HG03558 (cell line): ENCODE data around the gene SPNS3.

Source experiments
- ATAC-seq: cut with Tn5 transposase; IDR thresholded peaks from one replicate; pipeline ENCODE4 v1.9.1; 2021; ENCODE audit warnings: moderate number of reproducible peaks; ENCODE audit not compliant: unreplicated experiment; ENCODE audit errors: extremely low read depth

SPNS3 gene

DNA sequence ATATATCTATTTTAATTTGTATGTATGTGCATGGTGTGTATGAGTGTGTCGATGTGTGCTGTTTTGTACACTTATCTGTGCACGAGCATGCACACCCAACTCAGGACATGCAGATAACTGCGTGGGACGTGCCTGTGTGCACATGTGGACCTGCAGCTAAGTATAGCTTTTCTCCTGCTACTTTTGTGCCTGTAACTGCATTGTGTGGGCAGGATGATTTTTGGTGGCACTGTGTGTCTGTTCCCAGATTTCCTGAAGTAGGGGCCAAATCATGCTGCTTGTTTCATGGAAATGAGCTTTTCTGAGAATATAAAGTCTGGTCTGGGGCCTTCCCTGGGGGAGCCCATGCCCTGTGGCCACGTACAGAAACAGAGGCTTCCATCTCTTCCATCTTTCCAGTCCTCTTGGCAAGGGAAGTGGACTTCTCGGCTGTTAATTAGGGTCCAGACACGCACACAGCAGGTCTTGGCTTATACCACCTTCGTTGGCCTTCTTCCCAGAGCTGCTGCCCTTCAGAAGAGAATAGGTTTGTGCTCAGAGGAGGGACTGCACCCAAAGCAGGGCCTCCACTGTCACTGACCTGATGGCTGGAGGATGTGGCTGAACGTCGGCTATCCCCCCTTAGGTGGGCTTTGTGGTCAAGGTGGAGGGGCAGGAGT, 30.2 kb downstream of the SPNS3 start:
- ATAC-seq: no peak

DNA sequence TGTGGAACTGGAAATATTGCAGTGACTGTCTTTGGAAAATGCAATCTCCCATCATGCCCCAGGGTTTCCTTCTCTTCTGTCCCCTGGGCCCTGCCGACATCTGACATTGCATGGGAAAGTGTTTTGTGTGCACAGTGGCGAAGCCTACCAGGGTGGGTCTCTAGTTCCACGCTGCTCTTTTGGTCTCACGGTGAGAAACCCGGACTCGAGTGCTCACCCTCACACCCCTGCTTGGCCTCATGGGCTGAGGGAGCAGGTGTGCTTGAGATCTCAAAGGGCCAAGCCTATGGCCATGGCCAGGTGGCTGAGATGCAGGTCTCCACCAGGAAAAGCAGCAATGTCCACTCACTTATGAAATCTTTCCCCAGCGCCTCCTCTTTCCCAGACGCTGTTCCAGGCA, 32.0 kb downstream of the SPNS3 start:
- ATAC-seq: no peak

DNA sequence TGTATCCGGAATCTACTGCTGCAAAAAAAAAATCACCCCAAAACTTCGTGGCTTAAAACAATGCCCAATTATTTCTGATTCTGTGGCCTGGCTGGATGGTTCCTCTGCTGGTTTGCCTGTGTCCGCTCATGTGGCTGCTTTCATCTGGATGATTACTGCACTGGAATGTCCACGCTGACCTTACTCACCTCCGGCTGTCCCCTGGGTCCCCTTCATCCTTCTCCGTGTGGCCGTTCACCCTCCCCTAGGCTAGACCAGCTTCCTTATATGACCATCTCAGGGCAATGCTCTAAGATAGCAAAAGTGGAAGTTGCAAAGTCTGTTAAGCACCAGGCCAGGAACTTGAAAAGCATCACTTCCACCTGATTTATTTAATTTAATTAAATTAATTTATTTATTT, 33.5 kb downstream of the SPNS3 start:
- ATAC-seq: no peak

DNA sequence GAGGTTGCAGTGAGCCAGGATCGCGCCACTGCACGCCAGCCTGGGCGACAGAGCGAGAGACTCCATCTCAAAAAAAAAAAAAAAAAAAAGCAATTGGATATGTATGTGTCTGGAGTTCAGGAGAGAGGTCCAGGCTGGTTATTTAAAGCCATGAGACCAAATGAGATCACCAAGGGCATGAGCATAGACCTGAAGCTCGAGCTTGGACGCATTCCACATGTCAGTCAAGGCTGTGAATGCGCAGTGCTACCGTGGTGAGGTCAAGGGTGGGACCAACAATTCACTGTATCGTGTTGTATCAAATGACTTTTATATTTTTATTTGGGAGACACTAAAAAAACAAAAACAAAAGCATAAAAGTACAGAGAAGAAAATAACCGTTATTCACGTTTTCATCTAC, 35.8 kb downstream of the SPNS3 start:
- no peak for ATAC-seq

DNA sequence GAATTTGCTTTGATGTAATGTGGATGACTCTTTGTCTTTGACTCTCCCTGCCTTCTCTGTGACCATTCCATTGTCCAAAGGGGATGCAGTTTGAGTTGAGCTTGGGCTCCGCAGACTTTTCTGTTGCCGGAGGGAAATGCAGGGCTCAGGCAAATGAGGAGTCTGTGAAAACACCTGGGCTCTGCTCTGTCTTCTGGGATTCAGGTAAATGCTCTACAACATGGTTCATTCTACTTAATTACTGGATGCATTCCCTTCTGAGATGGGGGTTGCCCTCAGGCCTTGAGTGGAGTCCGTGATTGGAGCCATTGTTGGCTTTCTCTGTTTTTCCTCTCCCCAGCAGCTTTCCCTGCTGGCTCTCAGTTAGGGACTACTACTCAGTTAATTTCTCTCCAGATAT, 38.5 kb downstream of the SPNS3 start:
- ATAC-seq: no peak

DNA sequence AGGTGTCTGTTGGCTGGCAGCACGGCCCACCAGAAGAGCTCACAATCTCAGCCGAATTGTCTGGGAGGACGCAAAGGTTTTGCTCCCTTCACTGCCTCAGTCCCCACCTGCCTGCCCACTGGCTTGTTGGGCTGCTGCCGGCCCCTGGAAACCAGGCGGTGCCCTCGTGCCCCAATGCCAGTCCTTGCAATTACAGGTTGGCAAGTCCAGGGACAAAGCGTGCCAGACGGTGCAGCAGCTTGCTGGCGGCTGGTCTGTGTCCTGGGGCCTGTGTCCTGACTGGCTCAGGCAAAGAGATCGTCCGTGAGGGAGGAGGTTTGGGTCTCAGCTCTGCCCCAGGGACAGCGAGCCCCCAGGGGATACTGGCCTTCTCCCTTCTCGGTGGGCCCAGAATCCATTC, 40.4 kb downstream of the SPNS3 start:
- ATAC-seq: no peak

DNA sequence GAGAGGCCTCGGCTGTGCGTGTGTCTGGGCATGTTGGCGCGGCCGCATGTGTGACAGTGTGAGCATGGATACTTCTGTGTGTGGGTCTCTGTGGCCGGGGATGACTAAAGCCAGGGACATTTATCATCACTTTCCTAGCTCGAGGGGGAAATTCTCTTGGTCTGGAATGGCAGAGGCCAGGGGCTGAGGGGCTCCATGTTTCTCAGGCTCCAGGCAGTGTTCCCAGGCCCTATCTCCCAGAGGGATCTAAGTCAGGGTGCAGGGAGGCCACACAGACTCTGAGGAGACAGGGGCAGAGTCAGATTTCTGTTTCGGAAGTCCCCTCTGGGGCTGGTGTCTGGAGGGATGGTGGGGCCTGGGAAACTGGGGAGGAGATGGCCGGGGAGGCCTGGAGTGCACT, 41.3 kb downstream of the SPNS3 start:
- ATAC-seq: no peak

DNA sequence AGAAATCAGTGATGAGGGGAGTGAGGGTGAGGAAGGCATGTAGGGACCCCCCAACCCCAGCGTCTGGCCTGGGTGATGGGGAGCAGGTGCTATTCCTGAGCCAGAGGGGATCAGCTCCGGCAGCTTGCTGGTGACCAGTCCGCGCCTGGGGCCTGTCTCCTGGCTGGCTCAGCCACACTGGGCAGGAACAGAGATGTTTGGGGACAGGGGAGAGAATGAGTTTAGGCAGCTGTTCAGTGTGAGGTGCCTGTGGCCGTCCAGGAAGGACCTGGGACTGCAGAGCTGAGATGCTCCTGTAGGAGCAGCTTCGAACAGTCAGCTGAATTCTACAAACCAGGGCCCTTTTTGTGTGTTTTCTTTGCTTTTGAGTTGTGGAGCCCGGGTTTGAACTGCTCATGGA, 41.7 kb downstream of the SPNS3 start:
- ATAC-seq: no peak

DNA sequence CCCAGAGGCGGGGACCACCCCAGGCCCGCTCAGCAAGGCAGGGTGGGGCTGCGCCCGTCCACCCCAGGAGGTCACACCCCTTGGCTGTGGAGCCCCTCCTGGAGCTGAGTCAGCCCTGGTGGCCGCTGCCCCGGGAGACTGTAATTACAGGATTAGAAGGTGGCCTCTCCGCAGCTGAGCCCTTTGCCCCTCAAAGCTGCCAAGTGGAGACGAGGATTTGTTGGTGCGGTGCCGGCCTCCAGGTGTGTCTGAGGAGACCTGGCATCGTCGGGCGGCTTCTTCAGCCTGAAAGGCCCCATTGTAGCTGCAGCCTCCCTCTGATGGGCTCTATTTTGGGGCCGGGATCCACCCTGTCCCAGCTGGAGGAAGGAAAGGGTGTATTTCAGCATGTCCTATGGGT, 42.3 kb downstream of the SPNS3 start:
- ATAC-seq: no peak

DNA sequence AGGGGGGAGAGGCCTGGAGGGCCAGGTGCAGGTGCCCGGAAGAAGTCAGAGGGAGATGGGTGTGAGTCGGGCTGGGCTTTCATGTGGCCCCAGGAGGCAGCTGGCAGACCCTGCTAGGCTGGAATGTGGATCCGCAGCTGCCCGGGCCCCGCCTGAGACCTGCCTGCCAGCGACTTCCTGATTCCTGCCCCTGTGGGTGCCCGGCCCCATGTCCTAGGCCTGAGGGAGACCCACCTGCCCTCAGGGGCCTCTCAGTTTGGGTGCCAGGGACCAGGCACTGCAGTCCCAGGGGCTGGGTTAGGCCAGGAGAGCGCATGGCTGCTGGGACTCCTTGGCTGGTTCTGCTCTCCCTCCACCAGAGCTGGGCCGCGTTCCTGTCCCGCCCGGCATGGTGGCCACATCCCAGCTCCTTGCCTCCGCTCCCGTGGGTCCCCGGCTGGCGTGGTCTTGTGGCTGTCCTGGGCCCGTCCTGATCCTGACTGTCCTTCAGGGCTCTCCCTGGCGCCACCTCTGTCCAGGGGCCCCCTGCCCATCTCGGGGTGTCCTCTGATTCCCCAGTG, 42.9 kb downstream of the SPNS3 start:
- no peak for ATAC-seq

DNA sequence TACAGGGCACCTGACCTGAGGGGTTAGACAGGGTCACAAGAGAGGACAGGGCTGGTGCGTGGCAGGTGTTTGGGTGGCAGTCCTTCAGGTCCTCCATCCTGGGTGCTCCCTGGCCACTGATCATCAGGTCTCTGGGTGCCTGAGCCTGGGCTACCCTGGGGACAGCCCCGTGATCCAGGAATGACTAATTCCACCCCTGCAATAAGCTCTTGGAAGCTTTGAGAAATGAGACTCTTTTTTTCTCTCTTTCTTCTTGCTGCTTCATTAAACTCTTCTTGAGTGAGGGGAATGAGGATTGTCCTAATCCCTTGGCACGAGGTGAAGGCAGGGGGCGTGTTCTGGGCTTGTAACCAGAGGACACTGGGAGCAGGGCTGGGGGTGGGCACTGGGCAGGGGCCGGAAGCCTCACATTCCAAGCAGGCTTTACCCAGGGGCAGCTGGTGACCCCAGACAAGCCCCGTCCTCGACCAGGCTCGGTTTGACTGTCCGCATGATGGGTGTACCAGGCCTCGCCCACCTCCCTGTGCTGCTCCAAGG, 43.6 kb downstream of the SPNS3 start:
- ATAC-seq: no peak

DNA sequence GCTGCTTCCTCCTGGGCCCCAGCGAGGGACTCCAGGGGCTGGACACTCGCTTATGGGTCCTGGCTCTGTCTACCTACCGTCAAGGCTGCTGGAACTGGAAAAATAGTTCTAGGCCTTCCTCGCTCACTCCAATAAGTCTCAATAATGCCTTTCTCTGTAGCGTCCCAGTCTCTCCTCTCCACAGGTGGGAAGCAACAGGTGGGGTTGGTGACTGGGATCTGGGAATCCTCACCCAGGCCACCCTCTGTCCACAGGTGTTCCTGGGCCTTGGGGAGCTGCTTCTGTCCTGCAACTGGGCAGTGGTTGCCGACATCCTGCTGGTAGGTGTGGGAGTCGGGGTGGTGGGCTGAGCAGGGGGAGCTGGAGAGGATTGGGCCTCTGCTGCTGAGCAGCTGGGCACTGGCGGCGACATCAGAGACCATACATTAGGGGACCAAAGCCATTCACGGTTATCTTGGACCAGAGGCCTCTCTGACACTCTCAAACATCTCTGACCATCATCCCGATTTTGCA, 44.6 kb downstream of the SPNS3 start:
- ATAC-seq: no peak

DNA sequence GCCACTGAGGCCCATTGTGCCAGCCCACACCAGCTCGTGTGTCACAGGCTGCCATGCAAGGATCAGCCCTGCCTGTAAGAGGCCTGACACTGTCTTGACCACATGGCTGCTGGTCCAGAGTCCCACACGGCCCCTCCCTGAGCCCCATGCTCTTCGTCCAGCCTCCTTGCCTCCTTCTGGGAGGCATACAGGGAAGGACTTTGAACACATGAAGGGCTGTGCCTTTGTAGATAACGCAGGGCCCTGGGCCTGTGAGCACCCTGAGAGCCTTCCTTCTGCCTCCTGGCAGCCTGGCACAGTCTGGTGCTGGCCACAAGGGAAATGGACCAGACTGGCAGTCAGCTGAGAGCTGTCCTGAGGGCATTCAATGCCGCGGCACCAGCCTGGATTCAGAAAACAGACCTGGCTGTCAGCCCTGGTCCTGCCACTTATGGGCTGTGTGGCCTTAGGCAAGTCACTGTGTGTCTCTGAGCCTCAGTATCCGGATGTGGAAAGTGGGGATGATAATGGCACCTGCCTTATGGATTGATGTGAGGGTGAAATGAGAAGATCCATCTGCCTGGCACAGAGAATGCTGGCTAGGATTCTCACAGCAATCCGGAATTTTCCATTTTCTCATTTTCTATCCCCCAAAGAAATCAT, 45.7 kb downstream of the SPNS3 start:
- ATAC-seq: no peak

DNA sequence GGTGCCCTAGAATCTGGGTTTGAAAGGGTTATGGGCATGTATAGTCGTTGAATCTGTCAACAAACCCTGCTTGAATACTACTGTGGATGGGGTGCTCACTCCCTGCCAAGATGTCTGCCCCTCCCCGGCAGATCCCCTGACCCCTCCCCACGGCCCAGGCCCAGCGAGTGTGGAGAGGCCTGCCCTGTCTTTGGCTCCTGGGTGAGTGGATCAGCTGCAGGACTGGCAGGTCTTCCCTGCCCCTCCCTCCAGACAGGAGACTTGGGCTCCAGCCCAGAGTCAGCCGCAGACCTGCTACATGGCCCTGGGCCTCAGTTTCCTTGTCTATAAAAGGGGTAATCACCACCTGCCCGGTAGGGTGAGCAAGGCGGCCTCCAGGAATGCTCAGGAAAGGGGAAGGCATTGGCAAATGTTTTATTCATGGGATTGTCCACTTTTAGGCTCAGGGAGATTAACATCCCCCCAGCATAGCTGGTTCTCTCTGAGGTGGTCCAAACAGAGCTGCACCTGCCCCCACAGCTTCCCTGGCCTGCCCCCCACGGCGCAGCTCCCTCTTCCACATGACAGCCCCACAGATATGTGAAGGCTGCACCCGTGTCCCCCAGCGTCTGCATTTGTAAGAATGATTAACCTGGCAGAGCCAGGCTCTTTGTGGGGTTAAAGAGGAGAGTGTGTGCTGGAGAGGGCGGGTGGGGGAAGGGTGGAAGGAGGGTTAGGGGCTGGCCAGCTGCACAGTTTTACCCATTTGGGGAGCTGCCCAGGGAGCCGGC, 46.4 kb downstream of the SPNS3 start:
- ATAC-seq: no peak

DNA sequence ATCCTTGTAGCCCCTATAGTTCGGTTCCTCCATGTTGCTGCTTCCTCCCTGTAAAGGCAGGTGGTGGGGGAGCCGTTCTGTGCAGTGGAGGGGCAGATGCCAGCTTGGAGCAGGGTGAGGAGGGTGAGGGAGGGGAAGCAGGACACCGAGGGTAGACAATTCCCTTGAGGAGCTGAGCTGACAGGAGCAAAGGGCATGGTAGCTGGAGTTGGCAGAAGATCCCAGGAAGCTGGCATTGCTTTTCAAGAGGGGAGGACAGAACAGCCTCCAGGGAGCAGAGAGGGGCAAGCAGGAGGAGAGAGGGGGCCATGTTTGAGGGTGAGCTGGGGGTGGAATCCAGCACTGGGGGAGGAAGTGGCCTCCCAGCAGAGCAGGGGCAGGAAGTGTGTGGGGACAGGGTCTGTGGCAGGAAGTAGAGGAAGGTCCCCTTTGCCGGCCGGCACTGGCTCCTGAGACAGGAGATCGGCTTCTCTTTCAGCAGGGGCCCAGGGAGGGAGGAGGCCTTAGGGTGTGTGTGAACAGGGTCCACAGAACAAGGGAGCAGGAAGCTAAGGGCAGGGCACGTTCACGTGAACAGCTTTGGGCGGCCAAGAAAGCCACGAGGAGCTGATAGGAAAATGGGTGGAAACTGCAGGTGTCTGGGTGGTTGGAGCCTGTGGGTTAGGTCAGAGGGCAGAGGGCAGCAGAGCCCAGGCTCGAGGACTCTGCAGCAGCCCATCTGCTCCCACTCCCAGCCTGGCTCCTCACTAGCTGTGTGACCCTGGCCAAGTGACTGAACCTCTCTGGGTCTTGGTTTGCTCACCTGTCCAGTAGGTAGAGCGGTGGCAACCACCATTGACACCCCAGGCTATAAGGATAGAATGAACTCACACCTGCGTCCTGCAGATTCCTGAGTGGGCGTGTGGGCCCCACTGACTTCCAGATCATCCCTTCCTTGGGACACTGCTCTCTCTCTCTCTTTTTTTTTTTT, 47.5 kb downstream of the SPNS3 start:
- no peak for ATAC-seq

DNA sequence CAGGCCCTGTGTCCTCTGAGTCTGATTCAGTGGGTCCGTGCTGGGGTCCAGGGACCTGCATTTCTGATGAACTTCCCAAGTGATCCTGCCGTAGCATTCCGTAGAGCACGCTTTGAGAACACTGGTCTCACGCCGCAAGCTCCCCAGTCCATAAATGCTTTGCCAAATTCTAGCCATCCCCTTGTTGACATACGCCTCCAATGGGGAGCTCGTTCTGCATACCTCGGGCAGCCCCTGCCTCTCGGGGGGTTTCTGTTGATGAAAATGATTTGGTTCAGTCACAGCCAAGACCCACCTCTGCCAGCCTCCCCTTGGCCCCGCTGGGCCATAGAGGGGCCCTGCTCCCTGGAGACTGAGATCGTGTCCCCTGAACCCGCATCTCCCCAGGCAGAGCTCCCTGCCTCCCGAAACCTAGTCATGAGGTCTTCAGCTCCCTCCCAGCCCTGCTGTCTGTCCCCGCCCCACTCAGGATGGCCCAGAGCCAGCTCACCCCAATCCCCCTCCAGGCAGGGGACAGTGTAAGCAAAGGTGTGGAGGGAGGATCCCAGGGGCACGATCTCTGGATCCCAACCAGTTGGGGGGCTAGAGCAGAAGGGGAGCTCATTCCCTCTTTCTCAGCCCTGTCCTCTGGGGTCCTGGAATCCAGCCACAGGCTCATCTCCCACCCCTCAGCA, 48.7 kb downstream of the SPNS3 start:
- no peak for ATAC-seq

DNA sequence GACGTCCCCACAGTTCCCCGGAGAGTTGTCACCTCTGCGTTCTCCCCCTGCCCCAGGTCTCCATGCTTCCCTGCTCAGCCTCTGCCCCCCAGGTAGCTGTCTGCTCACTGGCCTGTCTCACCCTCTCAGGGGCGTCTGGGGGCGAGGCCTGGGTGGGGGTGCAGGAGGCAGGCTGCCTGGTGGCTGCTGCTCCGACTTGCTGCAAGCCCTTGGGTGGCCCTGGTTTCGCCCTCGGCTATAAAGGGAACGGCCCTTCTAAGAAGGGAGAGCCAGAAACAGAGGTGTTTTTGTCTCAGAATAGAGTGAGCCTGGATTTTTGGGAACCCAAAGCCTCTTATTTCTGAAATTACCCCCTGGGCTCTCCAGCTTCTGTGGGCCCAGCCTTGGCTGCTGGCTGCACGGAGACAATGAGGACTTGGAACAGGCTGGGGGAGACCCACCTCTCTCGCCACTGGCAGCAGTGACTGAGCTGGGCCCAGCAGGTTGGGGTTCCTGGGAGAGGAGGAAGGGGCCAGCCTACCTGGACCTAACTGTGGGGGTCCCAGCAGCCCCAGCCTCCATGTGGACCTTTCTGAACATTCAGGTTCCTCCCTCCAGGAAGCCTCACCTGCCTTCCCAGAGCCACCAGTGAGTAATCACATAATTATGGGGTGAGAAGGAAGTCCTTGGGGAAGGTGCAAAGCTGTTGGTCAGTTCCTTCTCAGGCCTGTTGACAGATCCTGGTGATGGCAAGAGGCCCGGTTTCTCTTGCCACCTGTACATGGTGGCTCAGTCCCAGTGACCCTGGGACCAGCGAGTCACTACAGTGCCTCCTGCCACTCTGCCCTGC, 49.5 kb downstream of the SPNS3 start:
- no peak for ATAC-seq
